A673 (cell line): ENCODE results near the gene PRSS56.

ENCODE experiments used
- CTCF ChIP-seq: fragments of 300-800, 200-600 bp; sonication (generic); conservative IDR thresholded peaks from 2 replicates; pipeline ENCODE4 v1.5.1; 2017; ENCODE audit warnings: low read depth, mild to moderate bottlenecking, antibody characterized with exemption, low read length, moderate library complexity, mixed read lengths
- EZH2 ChIP-seq: fragments of 200-600 bp; sonication (generic); IDR thresholded peaks from 2 replicates; pipeline ENCODE4 v1.6.1; 2017; ENCODE audit warnings: borderline replicate concordance, low read depth, mild to moderate bottlenecking, mixed read lengths, antibody characterized with exemption, low read length; ENCODE audit not compliant: poor library complexity, severe bottlenecking

GRCh38 chr2:232486558-232487384 is 33.4 kb upstream of the PRSS56 start:
- TF ChIP-seq CTCF: no peak
- TF ChIP-seq EZH2: peak; percentile 69
